PC-9 (cell line): ENCODE data around the gene LSMEM2.

Experiments
- EZH2 ChIP-seq: fragments of 200-600 bp; sonication (generic); IDR thresholded peaks from 2 replicates; pipeline ENCODE4 v1.8.0; 2017; ENCODE audit warnings: antibody characterized with exemption, low read depth
- TF ChIP-seq, protein P1 (sequence below): fragments of 200-600 bp; sonication (generic); conservative IDR thresholded peaks from 2 replicates; pipeline ENCODE4 v1.6.1; 2017; ENCODE audit warnings: mixed run types, antibody characterized with exemption, mild to moderate bottlenecking, moderate library complexity

DNA sequence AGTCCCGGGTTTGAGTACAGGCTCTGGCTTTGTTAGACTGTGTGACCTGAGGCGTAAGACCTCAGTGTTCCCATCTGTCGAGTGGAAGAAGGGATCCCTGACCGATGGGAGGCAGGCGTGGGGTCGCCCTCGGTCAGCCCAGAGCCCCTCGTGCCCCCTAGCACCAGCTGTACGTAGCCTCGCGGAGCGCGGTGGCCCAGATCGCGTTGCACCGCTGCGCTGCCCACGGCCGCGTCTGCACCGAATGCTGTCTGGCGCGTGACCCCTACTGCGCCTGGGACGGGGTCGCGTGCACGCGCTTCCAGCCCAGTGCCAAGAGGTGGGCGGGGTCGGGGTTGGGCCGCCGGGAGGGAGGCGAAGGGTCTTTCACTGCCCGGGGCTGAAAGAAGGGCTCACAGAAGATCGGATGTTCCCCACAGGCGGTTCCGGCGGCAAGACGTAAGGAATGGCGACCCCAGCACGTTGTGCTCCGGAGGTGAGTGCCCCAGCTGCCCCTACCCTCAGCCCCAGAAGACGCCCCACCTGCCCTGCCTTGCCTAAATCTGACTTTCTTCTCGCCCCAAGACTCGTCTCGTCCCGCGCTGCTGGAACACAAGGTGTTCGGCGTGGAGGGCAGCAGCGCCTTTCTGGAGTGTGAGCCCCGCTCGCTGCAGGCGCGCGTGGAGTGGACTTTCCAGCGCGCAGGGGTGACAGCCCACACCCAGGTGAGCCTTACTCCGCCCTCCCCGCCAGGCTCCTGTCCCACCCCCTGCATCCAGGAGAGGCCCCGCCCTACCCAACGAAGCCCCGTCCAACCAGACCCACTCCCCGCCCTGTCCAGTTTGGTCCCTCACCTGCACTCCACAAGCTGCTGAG, 3.5 kb upstream of the LSMEM2 start:
- TF ChIP-seq, protein P1, sequence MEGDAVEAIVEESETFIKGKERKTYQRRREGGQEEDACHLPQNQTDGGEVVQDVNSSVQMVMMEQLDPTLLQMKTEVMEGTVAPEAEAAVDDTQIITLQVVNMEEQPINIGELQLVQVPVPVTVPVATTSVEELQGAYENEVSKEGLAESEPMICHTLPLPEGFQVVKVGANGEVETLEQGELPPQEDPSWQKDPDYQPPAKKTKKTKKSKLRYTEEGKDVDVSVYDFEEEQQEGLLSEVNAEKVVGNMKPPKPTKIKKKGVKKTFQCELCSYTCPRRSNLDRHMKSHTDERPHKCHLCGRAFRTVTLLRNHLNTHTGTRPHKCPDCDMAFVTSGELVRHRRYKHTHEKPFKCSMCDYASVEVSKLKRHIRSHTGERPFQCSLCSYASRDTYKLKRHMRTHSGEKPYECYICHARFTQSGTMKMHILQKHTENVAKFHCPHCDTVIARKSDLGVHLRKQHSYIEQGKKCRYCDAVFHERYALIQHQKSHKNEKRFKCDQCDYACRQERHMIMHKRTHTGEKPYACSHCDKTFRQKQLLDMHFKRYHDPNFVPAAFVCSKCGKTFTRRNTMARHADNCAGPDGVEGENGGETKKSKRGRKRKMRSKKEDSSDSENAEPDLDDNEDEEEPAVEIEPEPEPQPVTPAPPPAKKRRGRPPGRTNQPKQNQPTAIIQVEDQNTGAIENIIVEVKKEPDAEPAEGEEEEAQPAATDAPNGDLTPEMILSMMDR: no peak
- TF ChIP-seq EZH2: no peak
